Head of caudate nucleus (tissue), 42 donors: ENCODE results near the gene GUCY2C.
"Not testable (repeated sequence)": the region's sequence is repeated elsewhere in the genome, so short reads cannot be mapped to it uniquely, and the experiment has no call there.

Experiments used
- DNase-seq, 42 donors: peaks; one replicate each; pipeline versions ENCODE4 v3.0.0 to v3.0.0-alpha.2; 2020 to 2021; ENCODE audit warnings: mixed read lengths in 7 of 42
- intact Hi-C: fragments of 100-400 bp; cut with DNase I; formaldehyde crosslinking; loops from one replicate; pipeline ENCODE4 v1.15.0; 2022

Gene GUCY2C

DNA sequence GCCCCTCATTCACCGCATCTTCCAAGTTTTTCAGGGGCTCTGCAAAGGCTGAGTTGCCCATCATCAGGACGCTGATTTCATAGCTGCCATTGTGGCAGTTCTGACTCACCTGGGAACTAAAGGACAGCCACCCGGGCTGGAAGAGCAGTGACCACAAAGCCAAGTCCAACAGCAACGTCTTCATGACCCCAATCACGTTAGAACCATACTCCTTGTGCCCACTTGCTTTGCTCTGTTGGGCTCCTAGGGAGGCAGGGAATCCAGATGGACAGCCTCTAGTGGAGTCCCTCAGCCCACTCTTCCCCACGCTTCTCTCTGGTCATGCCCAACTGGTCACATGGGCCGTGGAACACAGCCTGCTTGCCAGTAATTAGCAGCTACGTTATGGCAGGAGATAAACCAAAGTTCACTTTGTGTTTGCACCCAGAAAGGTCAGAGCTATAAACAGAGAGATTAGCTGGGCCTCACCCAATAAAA lies at the start of gene GUCY2C:
Gene GUCY2C, minus strand, starts transcription at position 335 of the 477 bp plus-strand sequence. Its CDS starts 151 bp downstream, at position 184.
- DNase-seq, result no peak
- intact Hi-C loops, result no loop called here

DNA sequence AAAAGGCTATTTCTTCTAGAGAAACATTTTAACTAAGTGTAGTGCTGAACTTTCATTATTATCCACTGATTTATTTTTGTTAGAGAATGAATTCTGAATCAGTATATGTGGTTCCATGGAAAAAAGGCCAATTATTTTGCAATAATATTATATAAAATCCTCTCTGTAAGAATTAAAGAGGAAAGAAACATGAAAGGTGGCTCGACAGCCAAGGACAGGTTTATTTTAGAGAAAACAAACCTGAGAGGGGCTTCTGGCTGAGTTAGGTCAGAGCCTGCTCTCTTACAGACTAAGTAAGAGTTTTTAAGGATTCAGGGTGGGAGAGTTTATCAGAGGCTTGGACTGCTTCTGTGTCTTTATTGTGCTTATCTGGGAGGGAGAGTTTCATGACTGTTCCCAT lies 46.7 kb upstream of the GUCY2C start:
- no peak for DNase-seq
- intact Hi-C loops, result no loop called here

DNA sequence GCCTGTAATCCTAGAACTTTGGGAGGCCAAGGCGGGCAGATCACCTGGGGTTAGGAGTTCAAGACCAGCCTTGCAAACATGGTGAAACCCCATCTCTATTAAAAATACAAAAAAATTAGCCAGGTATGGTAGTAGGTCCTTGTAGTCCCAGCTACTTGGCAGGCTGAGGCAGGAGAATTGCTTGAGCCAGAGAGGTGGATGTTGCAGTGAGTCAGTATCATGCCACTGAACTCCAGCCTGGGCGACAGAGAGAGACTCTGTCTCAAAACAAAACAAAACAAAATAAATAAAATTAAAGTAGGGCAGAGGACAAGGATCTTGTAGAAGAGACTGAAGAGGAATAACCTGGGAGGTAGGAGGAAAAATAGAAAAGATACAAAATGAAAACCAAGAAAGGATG lies 45.5 kb upstream of the GUCY2C start:
- no peak for DNase-seq
- intact Hi-C loops, result no loop called here

DNA sequence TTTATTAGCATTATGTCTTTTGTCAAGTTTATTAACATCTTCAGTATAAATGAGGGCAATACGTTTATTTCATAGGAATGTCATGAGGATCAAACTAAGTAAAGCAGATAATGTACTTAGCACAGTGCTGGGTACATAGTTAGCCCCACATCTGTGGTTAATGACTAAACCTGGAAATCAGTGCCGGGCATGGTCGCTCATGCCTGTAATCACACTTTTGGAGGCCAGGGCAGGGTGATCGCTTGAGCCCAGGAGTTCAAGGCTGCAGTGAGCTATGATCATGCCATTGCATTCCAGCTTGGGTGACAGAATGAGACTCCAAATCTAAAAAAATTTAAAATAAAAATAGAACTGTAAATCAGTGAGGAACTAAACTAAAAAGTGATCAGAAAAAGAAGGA lies 44.8 kb upstream of the GUCY2C start:
- intact Hi-C loops, result no loop called here
- DNase-seq, result no peak

DNA sequence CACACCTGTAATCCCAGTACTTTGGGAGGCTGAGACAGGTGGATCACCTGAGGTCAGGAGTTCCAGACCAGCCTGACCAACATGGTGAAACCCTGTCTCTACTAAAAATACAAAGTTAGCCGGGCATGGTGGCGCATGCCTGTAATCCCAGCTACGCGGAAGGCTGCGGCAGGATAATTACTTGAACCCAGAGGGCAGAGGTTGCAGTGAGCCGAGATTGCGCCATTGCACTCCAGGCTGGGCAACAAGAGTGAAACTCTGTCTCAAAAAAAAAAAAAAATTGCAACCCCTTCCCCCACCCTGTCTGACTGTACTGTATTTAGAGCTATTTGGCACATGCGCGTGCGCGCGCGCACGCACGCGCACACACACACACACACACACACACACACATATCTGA lies 40.0 kb upstream of the GUCY2C start:
- intact Hi-C loops, DNase-seq: not testable (repeated sequence)

DNA sequence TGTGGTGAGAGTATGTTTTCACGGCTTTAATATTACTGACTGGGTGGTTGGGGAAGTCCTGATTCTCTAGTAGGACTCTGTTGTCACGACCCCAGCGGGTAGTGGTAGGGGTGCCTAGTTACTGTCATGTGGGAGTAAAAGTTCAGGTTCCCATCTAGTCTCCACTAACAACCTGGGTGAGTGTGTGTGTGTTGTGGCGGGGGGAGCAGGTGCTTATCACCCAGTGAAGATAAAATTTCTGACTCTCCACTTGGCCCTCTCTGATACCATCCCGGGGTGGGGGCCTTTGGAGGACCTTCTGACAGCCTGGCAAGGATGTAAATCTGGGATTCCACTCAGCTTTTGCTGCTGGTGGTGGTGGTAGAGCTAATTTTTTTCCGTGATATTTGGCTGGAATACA lies 35.4 kb upstream of the GUCY2C start:
- intact Hi-C loops, result no loop called here
- no peak for DNase-seq

DNA sequence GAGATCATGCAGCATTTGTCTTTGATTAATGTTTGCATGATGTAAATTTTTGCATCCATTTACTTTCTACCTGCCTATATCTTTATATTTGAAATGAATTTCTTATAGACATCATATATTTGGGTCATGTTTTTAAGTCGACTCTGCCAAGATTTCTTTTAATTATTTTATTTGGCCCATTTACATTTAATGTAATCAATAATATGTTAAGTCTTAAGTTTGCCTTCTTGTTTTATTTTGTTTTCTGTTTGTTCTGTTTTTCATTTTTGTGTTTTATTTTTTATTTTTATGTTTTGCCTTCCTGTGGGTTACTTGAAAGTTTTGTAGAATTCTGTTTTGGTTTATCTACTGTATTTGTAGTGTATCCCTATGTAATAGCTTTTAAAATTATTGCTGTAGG lies 33.2 kb upstream of the GUCY2C start:
- intact Hi-C loops, result no loop called here
- no peak for DNase-seq

DNA sequence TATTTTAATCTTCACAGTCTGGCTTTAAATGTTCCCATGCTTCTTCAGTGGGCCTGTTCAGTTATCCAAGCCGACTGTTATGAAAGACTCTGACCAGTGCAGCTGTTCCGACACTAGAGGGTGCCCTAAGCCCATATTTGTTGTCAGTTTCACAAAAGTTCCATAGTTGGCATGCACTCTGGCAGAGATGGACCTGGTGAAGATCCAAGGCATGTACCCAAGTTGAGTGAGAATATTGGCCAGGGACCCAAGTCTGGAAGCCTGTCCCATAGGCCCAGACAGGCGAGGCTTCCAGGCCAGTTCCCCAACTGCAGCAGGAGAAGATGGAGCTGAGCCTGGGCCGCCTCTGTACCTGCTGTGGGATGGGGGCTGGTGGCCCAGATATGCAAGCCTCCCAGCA lies 27.4 kb upstream of the GUCY2C start:
- peak in 40 of 42 donors; percentile 4 to 73 (median 42) for DNase-seq
- intact Hi-C loops, result no loop called here

DNA sequence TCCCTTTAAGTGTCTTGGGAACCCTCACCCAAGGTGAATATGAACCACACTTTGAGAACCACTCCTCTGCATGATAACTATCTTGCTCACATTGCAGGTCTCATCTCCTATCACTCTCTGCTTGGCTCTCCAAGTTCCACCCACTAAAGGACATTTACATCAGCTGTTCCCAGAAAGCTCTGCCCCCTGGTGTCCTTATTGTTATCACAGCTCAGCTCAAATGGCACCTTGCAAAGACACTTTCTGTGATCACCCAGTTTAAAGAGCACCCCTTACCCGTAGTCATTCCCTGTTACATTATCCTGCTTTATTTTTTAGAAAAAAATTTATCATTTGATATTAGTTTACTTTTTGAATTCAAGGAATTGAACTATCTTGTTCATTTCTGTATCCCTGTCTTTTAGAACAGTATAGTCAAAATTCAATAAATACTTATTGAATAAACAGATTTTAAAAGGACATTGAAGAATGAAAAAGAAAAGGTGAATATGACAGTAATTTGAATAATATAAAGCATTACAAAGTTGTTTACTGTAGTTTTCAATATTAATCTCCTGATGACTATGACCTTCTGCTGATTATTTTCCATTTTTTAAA lies 20.5 kb upstream of the GUCY2C start:
- intact Hi-C loops, result no loop called here
- DNase-seq, result peak in 23 of 42 donors; percentile 5 to 61 (median 21)

DNA sequence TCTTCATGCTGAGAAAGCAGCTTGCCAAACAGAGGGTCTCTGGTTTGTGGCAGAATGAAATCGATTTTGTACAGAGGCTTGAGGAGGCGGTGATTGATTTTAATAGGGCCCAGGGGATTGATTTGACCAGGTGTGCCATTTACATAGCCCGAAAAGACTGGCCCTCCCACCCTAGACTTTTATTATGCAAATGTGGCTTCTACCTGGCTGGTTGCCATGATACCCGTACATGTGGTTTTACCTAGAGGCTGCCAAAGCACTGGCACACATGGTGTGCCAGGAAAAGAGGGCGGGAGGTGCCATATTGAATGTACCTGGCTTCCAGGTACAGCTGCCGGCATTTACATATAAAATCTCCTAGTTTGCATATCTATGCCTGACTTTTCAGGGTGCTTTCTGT lies 18.0 kb upstream of the GUCY2C start:
- intact Hi-C loops, result no loop called here
- DNase-seq, result no peak

DNA sequence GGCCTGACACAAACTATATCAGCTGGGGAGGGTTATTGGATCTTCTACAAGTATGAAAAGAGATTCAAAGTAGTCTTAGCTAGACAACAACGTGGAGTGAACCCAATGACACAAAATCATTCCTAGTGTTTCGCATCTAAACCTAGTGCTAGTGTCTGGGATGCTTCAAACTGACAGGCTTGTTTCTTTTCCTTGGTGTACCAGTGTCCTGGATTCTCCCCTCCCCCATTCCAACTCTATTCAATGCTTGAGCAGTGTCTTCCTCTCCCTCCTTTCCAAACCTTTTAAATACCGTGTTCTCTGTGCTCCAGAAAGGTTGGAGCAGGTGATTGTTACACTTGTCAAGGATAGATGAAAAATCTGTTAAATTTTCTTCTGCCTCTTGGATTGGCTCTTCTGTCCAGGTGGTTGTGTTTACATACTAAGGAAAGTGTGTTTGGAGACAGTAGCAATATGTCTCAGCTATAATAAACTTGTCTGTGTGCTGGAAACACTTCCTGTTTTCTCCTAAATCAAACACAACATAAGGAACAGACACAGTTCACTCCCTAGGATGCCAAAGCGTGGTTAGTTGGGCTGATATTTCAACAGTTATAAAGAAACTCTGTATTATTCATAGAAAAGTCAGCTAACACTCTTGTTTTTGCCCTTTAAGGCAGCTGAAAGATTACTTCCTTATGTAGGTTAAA lies 14.4 kb upstream of the GUCY2C start:
- intact Hi-C loops, result no loop called here
- no peak for DNase-seq

DNA sequence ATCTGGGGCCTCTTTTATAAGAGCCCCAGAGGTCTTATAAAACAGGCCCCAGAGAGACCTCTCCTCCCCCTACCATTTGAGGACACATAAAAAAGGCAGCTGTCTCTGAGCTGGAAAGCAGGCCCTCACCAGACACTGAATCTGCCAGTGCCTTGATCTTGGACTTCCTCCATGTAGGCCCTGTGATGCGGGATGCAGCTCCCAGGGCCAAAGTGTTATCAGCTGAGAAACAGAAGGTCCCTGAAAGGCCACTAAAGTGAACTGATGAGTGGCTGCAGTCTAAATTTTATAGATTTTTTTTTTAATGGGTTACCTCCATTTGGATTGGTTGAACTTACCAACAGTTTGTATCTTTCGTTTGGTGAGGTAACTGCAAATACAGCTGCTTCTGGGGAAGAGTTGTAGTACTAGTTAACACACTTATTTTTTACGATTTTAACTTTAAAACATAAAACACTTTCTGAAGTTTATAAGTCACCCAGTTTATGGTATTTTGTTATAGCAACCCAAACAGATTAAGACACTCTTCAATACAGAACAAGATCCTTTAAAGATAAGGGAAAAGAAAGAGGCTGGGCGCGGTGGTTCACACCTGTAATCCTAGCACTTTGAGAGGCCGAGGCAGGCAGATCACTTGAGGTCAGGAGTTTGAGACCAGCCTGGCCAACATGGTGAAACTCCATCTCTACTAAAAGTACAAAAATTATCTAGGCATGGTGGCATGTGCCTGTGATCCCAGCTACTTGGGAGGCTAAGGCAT lies 5.6 kb upstream of the GUCY2C start:
- intact Hi-C loops, result no loop called here
- DNase-seq, result no peak

DNA sequence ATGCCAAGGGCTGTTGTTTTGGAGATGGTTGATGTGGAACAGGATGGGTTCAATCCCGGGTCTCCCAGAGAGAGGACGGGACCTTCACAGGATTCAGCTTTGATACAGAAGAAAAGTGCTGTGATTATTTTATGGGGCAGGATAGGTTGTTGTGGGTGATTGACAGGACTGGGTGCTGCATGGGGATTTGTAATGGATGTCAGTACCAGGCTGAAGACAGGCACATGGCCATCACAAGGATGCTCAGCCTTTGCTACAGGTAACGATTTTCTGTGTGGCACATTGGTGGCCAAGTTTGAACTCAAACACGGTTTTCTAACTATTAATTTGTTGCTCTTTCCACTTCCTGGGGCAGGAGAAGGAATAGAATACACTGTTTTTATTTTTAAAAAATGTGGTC lies 4.5 kb upstream of the GUCY2C start:
- intact Hi-C loops, result no loop called here
- no peak for DNase-seq

DNA sequence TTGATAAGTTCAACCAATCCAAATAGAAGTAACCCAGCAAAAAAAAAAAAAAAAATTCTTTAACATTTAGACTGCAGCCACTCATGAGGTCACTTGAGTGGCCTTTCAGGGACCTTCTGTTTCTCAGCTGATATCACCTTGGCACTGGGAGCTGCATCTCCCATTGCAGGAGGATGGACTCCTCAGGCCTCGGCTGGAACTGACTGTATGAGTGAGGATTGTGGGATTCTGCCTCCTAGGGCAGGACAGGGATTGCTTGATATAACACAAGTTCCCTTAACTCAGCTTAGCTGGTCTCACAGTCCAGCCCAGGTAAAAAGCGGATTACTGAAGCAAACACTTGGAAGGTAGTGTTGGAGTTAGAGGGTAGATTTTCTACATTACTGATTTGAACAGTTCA lies 3.5 kb upstream of the GUCY2C start:
- intact Hi-C loops, result no loop called here
- DNase-seq, result no peak

DNA sequence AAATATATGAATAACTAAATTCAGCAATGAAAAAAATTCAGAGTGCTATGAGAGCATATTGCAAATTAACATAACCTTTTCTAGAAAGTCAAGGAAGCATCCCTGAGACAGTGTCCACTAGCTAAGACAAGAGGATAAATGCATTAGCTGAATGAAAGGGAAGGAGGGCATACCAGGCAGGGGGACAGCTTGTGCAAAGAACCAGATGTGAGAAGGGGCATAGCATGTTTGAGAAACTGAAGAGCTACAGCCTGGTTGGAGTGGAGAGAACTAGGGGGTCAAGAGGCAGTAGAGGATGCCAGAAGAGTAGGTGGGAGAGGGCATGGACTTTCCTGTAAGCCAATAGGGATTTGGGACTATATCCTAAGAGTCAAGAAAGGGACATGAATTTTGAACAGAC lies 2.2 kb upstream of the GUCY2C start:
- no peak for DNase-seq
- intact Hi-C loops, result no loop called here

DNA sequence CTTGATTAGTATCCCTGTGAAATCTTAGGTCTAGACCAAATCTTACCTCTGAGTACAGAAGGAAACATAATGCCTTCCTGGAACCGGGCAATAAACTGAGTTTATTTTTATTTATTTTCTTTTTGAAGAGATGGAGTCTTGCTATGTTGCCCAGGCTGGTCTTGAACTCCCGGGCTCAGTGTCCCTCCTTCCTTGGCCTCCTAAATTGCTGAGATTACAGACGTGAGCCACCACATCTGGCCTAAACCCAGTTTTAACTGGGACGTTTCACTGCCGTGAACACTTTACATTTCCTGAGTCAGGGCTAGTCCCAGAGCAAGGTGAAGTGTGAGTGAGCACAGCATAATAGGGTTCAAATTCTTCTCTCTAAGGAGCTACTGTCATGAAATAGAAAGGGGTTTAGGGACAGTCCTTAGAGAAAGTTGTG lies 671 bp downstream of the GUCY2C start:
- intact Hi-C loops, result no loop called here
- no peak for DNase-seq

DNA sequence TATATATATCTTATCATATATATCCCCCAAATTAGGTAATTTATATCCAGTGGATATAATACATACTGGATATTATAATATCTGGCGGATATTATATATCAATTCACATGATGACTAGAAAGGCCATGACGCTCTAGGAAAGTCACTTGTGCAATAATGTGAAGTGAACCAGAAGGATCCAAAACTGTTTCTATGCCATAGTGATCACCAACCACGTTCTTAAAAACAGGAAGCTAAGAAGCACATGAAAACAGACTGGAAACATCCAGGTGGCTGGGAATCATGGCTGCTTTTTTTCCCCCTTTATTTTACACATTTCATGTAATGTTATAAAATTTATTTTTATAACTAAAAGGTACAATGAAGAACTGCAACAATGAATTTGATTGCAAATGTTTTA lies 1.4 kb downstream of the GUCY2C start:
- intact Hi-C loops, result no loop called here
- DNase-seq, result no peak

DNA sequence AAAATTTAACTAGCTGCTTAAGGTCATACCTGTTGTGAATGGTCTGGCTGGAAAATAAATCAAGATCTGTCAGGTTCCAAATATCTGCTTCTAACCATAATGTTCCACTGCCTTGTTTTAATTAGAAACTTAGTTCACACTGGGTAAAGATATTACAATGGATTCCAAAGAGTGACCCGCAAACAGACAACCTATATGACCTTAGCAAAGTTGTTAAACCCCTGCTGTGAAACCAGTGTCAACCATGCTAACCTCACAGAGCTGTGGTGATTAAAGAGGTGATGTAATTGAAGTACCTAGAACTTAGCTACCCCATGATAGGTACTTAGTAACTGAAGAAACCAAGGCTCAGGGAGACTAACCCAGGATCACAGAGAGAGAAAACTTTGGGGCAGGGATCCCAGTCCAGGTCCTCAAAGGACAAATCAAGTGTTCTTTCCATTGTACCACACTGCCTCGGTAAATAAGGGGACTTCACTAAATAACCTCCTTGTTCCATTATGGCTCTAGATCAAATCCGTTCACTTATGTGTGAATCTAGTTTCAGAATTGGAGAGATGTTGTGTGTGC lies 2.2 kb downstream of the GUCY2C start:
- DNase-seq, result no peak
- intact Hi-C loops, result no loop called here

DNA sequence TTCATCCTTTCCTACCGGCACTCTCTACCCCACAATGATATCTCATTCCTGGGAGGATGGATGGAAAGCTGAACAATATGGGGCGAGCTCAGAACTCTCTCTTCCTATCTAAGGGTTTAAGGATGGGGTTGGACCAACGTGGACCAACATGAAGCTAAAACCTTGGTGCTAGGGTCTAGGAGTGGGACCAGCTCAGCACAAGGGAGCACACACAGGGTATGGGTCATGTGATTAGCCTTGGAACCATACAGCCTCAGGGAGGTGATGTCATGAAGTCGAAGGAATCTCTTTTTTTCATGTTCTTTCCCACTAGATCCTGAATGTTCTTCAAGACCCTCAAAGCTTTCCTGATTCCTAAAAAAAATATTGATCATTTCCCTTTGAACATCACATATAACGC lies 3.3 kb downstream of the GUCY2C start:
- intact Hi-C loops, result no loop called here
- DNase-seq, result no peak

DNA sequence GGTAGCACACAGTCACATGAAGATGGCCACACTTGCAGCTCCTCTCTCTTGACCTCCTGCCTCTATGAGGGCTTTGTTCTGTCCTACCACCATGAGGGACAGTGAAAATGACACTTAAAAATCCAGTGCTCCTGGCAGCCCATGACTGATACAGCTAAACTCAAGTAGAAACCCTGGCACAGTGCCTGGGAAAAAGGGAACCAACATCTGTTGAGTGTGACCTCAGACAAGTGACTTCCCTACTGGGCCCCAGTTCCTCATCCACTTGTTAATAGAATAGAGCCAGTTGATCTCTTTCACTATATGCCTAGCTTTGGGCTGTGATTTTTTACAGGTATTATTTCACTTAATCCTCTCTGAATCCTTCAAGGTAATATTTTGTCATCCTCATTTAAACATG lies 4.8 kb downstream of the GUCY2C start:
- DNase-seq, result peak in 39 of 42 donors; percentile 4 to 72 (median 36)
- intact Hi-C loops, result no loop called here
